Fibroblast of skin of abdomen (primary cell): ENCODE data around the gene BRSK1. TPM values are rescaled to one million over a fixed set of nuclear protein-coding genes. Genes with fewer than 3 reads are reported as not detected.

Experiments used
- DNase-seq: peaks from one replicate; pipeline ENCODE4 v3.0.0-alpha.2; 2013
- polyA plus RNA-seq, 2 experiments: library from polyadenylated mRNA; unstranded; fragments of 120-200 nt; gene quantifications; one replicate each; pipeline ENCODE4 v1.2.1, GENCODE V29; 2013; ENCODE audit not compliant: insufficient read length in 2 of 2

BRSK1 gene
- polyA plus RNA-seq (2013, experiment 1 of 2; ENCODE audit: insufficient read length), result 10.9 TPM
- polyA plus RNA-seq (2013, experiment 2 of 2; ENCODE audit: insufficient read length), result 11.7 TPM

GRCh38 chr19:55283548-55284377 lies at the start of gene BRSK1:
Gene BRSK1, plus strand, starts transcription at chr19:55283997. Its CDS starts 446 bp downstream, at chr19:55284443.
- DNase-seq, result peak; percentile 87

- no peak for DNase-seq
These were observed 45.8 kb upstream of the BRSK1 start for GRCh38 chr19:55238030-55238429.

- DNase-seq, result no peak
These were observed 44.8 kb upstream of the BRSK1 start for GRCh38 chr19:55239004-55239403.

- no peak for DNase-seq
These were observed 43.1 kb upstream of the BRSK1 start for GRCh38 chr19:55240713-55241020.

- no peak for DNase-seq
These were observed 42.5 kb upstream of the BRSK1 start for GRCh38 chr19:55241143-55241934.

GRCh38 chr19:55241935-55242464 lies 41.8 kb upstream of the BRSK1 start:
- DNase-seq, result no peak

GRCh38 chr19:55242517-55242916 lies 41.3 kb upstream of the BRSK1 start:
- no peak for DNase-seq

- DNase-seq, result no peak
These were observed 39.7 kb upstream of the BRSK1 start for GRCh38 chr19:55244004-55244680.

GRCh38 chr19:55245236-55245904 lies 38.4 kb upstream of the BRSK1 start:
- DNase-seq, result no peak

- DNase-seq, result no peak
These were observed 37.0 kb upstream of the BRSK1 start for GRCh38 chr19:55246462-55247451.

GRCh38 chr19:55247621-55248099 lies 36.1 kb upstream of the BRSK1 start:
- DNase-seq, result no peak

- no peak for DNase-seq
These were observed 35.6 kb upstream of the BRSK1 start for GRCh38 chr19:55248166-55248675.

GRCh38 chr19:55248704-55249103 lies 35.1 kb upstream of the BRSK1 start:
- no peak for DNase-seq

GRCh38 chr19:55249841-55250240 lies 34.0 kb upstream of the BRSK1 start:
- DNase-seq, result no peak

- no peak for DNase-seq
These were observed 33.3 kb upstream of the BRSK1 start for GRCh38 chr19:55250262-55251036.

- no peak for DNase-seq
These were observed 32.3 kb upstream of the BRSK1 start for GRCh38 chr19:55251341-55252081.

- no peak for DNase-seq
These were observed 30.8 kb upstream of the BRSK1 start for GRCh38 chr19:55252760-55253663.
